Keratinocyte (primary cell): ENCODE measurements around the gene ACTG1. TPM values are rescaled to one million over a fixed set of nuclear protein-coding genes. Genes with fewer than 3 reads are reported as not detected.

ENCODE experiments used
- DNase-seq: peaks from one replicate; pipeline ENCODE4 v3.0.0-alpha.2; 2011; ENCODE audit warnings: low read depth, missing footprints, low spot score
- FAIRE-seq: peaks from 2 replicates; lab custom pipeline; 2011; peaks lifted over from hg19 to GRCh38; lab: Jason Lieb, UNC
- H2AFZ ChIP-seq: 2 replicates; pipeline ENCODE4 v1.6.0; 2012; ENCODE audit warnings: low read length, control low read depth, inconsistent platforms; ENCODE audit not compliant: control insufficient read depth
- H3K27ac ChIP-seq: 2 replicates; pipeline ENCODE4 v1.5.1; 2011; ENCODE audit warnings: low read length; ENCODE audit not compliant: control insufficient read depth, insufficient read depth
- H3K27me3 ChIP-seq: 3 replicates; pipeline ENCODE4 v1.6.0; 2011; ENCODE audit warnings: low read length; ENCODE audit not compliant: control insufficient read depth, insufficient read depth; ENCODE audit errors: extremely low read depth
- H3K36me3 ChIP-seq, 2 experiments: 2 replicates in 1 of 2; 3 replicates in 1 of 2; pipeline ENCODE4 v1.5.1; 2011; ENCODE audit warnings: low read length in 2 of 2, mild to moderate bottlenecking in 1 of 2; ENCODE audit not compliant: control insufficient read depth in 2 of 2, insufficient read depth in 2 of 2; ENCODE audit errors: extremely low read depth in 1 of 2
- H3K4me1 ChIP-seq: 3 replicates; pipeline ENCODE4 v1.5.1; 2011; ENCODE audit warnings: low read length; ENCODE audit not compliant: control insufficient read depth, insufficient read depth; ENCODE audit errors: extremely low read depth
- H3K4me2 ChIP-seq: 3 replicates; pipeline ENCODE4 v1.6.0; 2011; ENCODE audit warnings: low read depth, low read length; ENCODE audit not compliant: control insufficient read depth, insufficient read depth; ENCODE audit errors: extremely low read depth
- H3K4me3 ChIP-seq, 3 experiments: fragments of 200-600 bp in 1 of 3; sonication (generic) in 1 of 3; 2 replicates in 2 of 3; 3 replicates in 1 of 3; pipeline ENCODE4 v1.5.1; 2011 to 2016; ENCODE audit warnings: low read length in 3 of 3, mild to moderate bottlenecking in 3 of 3, control low read depth in 2 of 3, inconsistent platforms in 1 of 3, low read depth in 1 of 3, mixed read lengths in 1 of 3, mixed run types in 1 of 3, moderate library complexity in 1 of 3; ENCODE audit not compliant: control insufficient read depth in 2 of 3, insufficient read depth in 2 of 3; ENCODE audit errors: extremely low read depth in 1 of 3
- H3K79me2 ChIP-seq: 2 replicates; pipeline ENCODE4 v1.6.0; 2012; ENCODE audit warnings: low read length; ENCODE audit not compliant: control insufficient read depth, insufficient read depth
- H3K9ac ChIP-seq: 3 replicates; pipeline ENCODE4 v1.6.0; 2011; ENCODE audit warnings: low read length; ENCODE audit not compliant: control insufficient read depth, insufficient read depth; ENCODE audit errors: extremely low read depth
- H3K9me1 ChIP-seq: 3 replicates; pipeline ENCODE4 v1.6.0; 2011; ENCODE audit warnings: low read length; ENCODE audit not compliant: control insufficient read depth, insufficient read depth; ENCODE audit errors: extremely low read depth
- H3K9me3 ChIP-seq: 2 replicates; pipeline ENCODE4 v1.5.1; 2012; ENCODE audit warnings: low read depth, low read length; ENCODE audit not compliant: control insufficient read depth
- H4K20me1 ChIP-seq: 3 replicates; pipeline ENCODE4 v1.6.0; 2011; ENCODE audit warnings: low read length; ENCODE audit not compliant: control insufficient read depth, insufficient read depth; ENCODE audit errors: extremely low read depth
- EZH2 ChIP-seq: IDR thresholded peaks from one replicate; pipeline ENCODE4 v1.6.1; 2012; ENCODE audit warnings: inconsistent platforms, mild to moderate bottlenecking, low read length, moderate library complexity
- dilution Hi-C: fragments of 300-500 bp; cut with MboI; formaldehyde crosslinking; loops from one replicate; pipeline ENCODE4 v1.7.0; 2020; ENCODE audit warnings: low sequenced_read_pairs; ENCODE audit not compliant: extremely low pct_ligation_motif_present
- polyA plus RNA-seq, 5 experiments: library from polyadenylated mRNA; depleted of rRNA in 3 of 5; stranded (reverse) in 3 of 5; stranded (forward) in 1 of 5; unstranded in 1 of 5; fragments of >200 nt; gene quantifications; 1 replicate in 1 of 5; 2 replicates in 3 of 5; 3 replicates in 1 of 5; pipeline versions ENCODE4 v1.2.1 to v1.2.3, GENCODE V29; 2011 to 2012; ENCODE audit warnings: missing spikeins in 2 of 5, low read depth in 1 of 5, low replicate concordance in 1 of 5
- TF ChIP-seq, protein P1 (sequence below), 3 experiments: IDR thresholded peaks in 1 of 3; conservative IDR thresholded peaks in 1 of 3; optimal IDR thresholded peaks in 1 of 3; 2 replicates in 2 of 3; 3 replicates in 1 of 3; pipeline versions ENCODE3 to v1.5.1; 2011; ENCODE audit warnings: low read length in 3 of 3, mild to moderate bottlenecking in 3 of 3, moderate library complexity in 2 of 3, control low read depth in 1 of 3, inconsistent platforms in 1 of 3; ENCODE audit not compliant: insufficient read depth in 2 of 3; ENCODE audit errors: extremely low read depth in 1 of 3

ACTG1 gene
- polyA plus RNA-seq, 1 donor (not counting 4 experiments of a cell fraction or from before 2014, with no cell fraction given): 1,867 TPM

DNA sequence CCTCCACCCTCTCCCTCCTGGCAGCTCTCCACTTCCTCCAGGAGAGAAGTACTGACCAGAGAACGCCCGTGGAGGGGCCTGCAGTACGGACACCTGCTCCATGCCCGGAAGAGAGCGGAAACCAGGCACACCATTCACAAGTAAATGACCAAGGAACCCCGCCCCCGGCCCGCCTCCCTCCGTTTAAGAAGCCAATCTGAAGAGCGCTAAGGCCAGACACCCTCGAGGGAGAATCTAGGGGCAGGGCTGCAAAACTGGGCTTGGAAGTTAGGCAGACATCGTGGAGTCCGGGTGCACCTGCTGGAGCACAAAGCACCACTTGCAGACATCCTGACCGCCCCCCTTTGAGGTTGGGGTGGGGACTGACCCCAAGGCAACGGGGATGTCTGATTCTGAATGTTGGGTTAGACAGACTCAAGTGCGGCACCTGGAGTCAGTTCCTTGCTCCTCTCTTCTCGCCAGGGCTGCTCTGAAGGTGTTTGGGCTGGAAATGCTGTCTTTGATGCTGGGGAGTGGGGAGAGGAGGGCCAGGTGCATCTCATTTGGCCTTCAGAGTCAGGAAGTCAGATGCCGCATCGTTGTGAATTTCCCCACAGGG lies 40.5 kb upstream of the ACTG1 start:
- Histone ChIP-seq H3K36me3 (peaks cover 19 to 27% of the 10 kb centered on the region in 2 experiments), H3K27me3 (no peaks in the 10 kb centered on the region), H4K20me1 (peaks cover 3% of the 10 kb centered on the region), H3K4me3 (peak overlapping the region; percentile 79 to 92 (median 88)), H3K9me1 (no peaks in the 10 kb centered on the region), H3K27ac (peak overlapping the region; percentile 65), H3K9ac (peak overlapping the region; percentile 78), H3K9me3 (no peaks in the 10 kb centered on the region), H3K4me2 (peak overlapping the region; percentile 92), H2AFZ (peak overlapping the region; percentile 58), H3K79me2 (peaks cover 24% of the 10 kb centered on the region), H3K4me1 (peaks cover 20% of the 10 kb centered on the region)
- DNase-seq: peak; percentile 33
- TF ChIP-seq EZH2: no peak
- TF ChIP-seq, protein P1, sequence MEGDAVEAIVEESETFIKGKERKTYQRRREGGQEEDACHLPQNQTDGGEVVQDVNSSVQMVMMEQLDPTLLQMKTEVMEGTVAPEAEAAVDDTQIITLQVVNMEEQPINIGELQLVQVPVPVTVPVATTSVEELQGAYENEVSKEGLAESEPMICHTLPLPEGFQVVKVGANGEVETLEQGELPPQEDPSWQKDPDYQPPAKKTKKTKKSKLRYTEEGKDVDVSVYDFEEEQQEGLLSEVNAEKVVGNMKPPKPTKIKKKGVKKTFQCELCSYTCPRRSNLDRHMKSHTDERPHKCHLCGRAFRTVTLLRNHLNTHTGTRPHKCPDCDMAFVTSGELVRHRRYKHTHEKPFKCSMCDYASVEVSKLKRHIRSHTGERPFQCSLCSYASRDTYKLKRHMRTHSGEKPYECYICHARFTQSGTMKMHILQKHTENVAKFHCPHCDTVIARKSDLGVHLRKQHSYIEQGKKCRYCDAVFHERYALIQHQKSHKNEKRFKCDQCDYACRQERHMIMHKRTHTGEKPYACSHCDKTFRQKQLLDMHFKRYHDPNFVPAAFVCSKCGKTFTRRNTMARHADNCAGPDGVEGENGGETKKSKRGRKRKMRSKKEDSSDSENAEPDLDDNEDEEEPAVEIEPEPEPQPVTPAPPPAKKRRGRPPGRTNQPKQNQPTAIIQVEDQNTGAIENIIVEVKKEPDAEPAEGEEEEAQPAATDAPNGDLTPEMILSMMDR (optimal IDR thresholded peaks at IDR 0.05 in 1 of 3, IDR thresholded peaks at IDR 0.05 in 1 of 3, conservative IDR thresholded peaks at IDR 0.05 in 1 of 3; ENCODE audit: extremely low read depth in 1 of 3, insufficient read depth in 2 of 3, low read length in 3 of 3): peak in 2 of 3 experiments; percentile 26 to 27
- FAIRE-seq: no peak
- dilution Hi-C loops: no loop called here

DNA sequence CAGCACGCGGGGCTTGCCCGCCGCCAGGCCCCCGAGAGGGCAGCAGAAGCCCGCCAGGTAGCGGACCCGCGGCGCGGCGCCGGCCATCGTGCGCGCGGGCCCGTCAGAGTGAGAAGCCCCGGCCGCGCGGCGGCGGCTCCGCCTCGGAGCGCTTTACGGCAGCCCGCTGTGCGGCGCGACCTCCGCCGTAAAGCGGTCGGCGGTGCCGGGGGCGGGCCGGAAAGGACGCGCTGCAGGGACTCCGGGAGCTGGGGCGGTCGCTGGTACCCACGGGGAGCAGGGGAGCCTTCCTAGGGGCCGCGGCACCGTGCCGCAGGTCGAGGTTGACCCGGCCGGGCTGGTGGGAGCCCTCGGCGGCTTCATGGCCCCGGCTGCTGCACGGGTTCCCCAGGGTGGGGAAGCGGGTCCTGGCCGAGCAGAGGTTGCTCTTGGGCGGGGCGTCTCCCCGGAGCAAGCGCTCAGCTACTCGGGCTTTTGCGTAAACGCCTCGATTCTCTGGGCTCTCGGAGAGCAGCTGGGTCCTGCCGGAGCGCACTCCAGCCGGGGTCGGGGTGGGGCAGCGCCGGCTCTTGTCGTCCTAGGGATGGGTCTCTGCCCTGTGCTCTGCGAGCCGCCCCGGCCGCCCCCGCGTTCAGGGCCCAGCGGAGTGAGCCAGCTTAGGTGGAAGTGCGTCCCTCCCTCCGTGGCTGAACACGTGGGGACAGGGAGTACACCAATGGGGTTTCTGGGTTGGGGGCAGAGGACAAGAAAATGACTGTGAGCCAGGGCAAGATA lies 39.8 kb upstream of the ACTG1 start, which contains the start of gene FAAP100:
FAAP100 (minus strand) TSS at position 110 of the 774 bp plus-strand sequence; CDS start at position 87, 23 bp downstream.
- Histone ChIP-seq H3K27ac (peak within 1 kb of the TSS; percentile 65), H3K9me3 (no peaks in the 10 kb centered on the region), H3K4me1 (peaks cover 20% of the 10 kb centered on the region), H3K36me3 (peaks cover 17 to 21% of the 10 kb centered on the region in 2 experiments), H3K9me1 (no peaks in the 10 kb centered on the region), H3K9ac (peak within 1 kb of the TSS; percentile 78), H3K79me2 (peaks cover 24% of the 10 kb centered on the region), H3K4me3 (peak within 1 kb of the TSS; percentile 79 to 92 (median 88)), H4K20me1 (no peaks in the 10 kb centered on the region), H3K27me3 (no peaks in the 10 kb centered on the region), H2AFZ (peak within 1 kb of the TSS; percentile 85), H3K4me2 (peak within 1 kb of the TSS; percentile 92)
- TF ChIP-seq EZH2: no peak
- TF ChIP-seq, protein P1 (optimal IDR thresholded peaks at IDR 0.05 in 1 of 3, IDR thresholded peaks at IDR 0.05 in 1 of 3, conservative IDR thresholded peaks at IDR 0.05 in 1 of 3; ENCODE audit: extremely low read depth in 1 of 3, insufficient read depth in 2 of 3, low read length in 3 of 3): no peak
- FAIRE-seq: no peak
- dilution Hi-C loops: no loop called here
- no peak for DNase-seq
